GM10266 (cell line): ENCODE results near the gene PCSK5.

Experiments used
- DNase-seq: peaks from one replicate; pipeline ENCODE4 v3.0.0; 2012; ENCODE audit errors: extremely low spot score
- CTCF ChIP-seq: IDR thresholded peaks from 2 replicates; pipeline ENCODE4 v1.5.1; 2012; ENCODE audit warnings: mild to moderate bottlenecking, low read depth; ENCODE audit not compliant: control insufficient read depth, insufficient read depth; ENCODE audit errors: missing control alignments

The PCSK5 gene

DNA sequence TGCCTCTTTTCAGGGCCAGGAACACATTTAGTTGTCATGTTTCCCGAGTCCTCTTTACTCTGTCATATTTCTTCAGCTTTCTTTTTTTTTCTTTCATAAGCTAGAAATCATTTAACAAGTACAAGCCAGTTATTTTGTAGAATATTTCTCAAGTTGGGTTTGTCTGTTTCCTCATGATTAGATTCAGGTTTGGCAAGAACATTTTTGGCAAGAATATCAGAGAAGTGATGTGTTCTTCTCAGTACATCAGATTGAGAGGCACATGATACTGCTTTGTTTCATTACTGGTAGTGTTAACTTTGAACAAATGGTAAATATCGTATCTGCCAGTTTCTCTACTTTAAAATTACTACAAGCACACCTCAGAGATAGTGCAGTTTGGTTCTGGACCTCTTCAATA is 45.1 kb downstream of the PCSK5 start:
- no peak for DNase-seq
- TF ChIP-seq CTCF, result no peak

- DNase-seq, result no peak
- no peak for TF ChIP-seq CTCF
These were observed 47.2 kb downstream of the PCSK5 start for GRCh38 chr9:75937521-75938258.

- DNase-seq, result no peak
- no peak for TF ChIP-seq CTCF
These were observed 48.5 kb downstream of the PCSK5 start for GRCh38 chr9:75938946-75939345.

- no peak for DNase-seq
- TF ChIP-seq CTCF, result no peak
These were observed 49.2 kb downstream of the PCSK5 start for GRCh38 chr9:75939536-75940111.

DNA sequence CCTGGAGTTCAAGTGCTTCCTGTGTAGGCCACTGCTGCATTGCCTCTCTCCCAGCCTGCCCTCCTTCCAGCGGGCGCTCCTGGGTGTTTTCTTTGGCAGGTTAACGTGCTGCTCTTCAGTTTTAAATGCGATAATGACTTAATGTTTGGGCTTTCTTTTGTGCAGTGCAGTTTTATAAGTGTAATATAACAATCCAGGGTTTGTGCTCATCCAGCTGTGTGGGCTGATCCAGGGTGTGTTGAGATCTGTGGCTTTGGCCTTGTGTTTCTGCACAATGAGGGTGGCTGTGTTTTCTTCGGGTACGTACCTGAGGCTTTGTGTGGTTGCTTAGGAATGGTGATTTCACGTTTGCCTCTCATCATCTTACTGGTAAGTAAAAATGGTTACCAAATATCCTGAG is 50.6 kb downstream of the PCSK5 start:
- no peak for DNase-seq
- no peak for TF ChIP-seq CTCF

DNA sequence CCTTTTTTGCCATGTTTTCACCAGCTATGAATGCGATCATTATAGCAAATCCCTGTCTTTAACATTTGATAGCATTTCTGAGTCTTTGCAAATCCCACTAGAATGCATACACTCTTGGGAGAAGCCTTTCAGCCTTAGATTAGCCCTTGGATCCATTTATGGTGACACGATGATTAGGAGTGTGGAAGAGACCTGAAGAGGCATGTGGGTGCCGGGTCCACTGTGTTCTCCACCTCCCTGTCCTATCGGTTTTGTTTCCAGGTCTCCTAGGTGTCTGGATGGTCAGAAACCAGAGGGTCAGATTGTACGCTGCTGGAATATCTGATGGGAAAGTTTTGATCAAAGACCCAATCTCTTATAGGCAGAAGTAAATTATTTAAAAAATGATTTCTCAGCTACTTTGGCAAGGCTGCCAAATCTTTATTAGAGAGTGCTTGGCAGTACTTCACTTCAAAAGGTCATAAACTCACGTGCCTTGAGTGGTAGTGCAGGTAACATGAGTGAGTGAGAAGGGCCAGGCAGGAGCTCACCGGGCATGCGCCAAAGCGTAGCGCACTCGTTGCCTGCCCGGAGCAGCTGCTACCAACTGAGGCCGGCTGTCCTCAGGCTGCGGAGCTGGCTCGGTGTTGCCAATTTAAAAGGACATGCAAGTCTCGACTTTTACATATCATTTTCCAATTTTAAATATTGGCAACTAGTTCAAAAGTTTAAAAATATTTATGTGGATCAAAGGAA is 51.3 kb downstream of the PCSK5 start:
- no peak for TF ChIP-seq CTCF

GRCh38 chr9:75946766-75947165 is 56.3 kb downstream of the PCSK5 start:
- TF ChIP-seq CTCF, result no peak
- DNase-seq, result no peak

More for the DNA sequence above, 51.3 kb downstream of the PCSK5 start:
- no peak for DNase-seq
